Stimulated activated CD4-positive, alpha-beta T cell treated with anti-CD3 and anti-CD28 coated beads, Interleukin-12 subunit alpha, Interleukin-12 subunit beta, amount 100 ng/mL, for 48 hours (primary cell): ENCODE results near the gene ATRX.
"Not testable (repeated sequence)": the region's sequence is repeated elsewhere in the genome, so short reads cannot be mapped to it uniquely, and the experiment has no call there.

Experiments
- DNase-seq, 3 donors: peaks; one replicate each; pipeline ENCODE4 v3.0.0-alpha.2; 2020; ENCODE audit warnings: low read depth in 2 of 3, low spot score in 1 of 3

The ATRX gene

DNA sequence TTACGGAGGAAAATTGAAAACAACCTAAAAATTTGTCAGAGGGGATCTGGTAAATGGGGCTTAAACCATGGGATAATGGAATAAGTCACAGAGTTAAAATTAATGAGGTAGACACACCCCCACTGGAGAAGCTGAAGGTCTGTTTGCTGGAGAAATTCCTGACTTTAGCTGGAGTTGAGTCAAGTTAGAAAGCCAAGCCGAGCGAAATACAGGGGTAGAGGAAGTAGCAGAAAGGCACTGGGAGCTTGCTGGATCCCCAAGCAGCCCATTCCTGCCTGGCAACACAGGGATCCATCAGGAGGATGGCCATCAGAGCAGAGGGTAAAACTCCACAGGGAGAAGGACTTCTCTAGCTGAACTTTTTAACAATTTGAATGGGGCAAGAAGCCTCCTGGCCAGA is 163.8 kb downstream of the ATRX start:
- DNase-seq: no peak

DNA sequence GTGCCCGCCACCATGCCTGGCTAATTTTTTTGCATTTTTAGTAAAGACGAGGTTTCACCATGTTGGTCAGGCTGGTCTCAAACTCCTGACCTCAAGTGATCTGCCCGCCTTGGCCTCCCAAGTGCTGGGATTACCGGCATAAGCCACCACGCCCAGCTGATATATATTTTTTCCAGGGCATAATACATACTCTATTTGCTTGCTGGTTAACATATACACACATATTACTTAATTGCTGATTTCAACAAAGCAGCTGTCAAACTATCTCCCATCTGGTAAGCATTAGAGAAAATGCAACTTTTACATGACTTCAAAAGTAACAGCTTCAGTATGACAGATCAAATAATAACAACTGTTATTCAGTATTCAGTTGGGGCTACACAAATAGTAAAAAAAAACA is 164.6 kb downstream of the ATRX start:
- not testable (repeated sequence) for DNase-seq

DNA sequence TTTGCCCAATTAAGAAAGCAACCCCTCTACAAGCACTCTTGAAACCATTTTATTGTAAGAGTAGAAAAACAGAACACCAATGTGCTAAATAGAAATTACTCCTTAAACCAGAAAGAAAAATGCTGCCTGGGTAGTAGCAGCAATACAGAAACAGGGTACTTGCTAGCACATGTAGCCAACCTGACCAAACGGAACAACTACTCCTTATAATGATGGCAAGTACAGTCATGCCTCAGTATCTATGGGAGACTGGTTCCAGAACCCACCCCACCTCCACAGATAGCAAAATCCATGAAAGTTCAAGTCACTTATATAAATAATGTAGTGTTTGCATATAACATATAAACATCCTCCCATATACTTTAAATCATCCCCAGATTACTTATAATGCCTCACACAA is 168.8 kb downstream of the ATRX start:
- DNase-seq: no peak

DNA sequence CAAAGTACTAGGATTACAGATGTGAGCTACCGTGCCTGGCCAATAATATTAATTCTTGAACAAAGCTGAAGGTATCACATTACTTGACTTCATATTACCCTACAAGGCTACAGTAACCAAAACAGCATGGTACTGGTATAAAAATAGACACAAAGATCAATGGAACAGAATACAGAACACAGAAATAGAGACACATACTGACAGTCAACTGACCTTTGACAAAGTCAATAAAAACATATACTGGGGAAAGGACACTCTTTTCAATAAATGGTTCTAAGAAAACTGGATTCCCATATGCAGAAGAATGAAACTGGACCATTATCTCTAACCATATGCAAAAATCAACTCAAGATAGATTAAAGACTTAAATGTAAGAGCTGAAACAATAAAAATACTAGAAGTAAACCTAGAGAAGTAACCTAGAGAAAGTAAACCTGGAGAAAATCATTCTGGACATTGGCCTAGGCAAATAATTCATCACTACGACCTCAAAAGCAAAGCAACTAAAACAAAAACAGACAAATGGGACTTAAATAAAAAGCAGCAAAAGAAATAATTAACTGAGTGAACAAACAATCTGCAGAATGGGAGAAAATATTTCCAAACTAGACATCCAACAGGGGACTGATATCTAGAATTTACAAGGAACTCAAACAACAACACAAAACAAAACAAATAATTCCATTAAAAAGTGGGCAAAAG is 182.2 kb downstream of the ATRX start:
- DNase-seq: no peak

DNA sequence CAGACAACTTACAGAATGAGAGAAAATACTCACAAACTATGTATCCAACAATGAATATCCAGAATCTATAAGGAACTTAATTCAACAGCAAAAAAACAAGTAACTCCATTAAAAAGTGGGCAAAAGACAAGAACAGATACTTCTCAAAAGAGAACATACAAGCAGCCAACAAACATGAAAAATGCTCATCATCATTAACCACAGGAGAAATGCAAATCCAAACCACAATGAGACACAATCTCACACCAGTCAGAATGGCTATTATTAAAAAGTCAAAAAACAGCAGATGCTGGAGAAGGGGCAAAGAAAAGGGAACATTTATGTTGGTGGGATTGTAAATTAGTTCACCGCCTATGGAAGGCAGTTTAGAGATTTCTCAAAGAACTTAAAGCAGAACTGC is 188.5 kb downstream of the ATRX start:
- DNase-seq: no peak

DNA sequence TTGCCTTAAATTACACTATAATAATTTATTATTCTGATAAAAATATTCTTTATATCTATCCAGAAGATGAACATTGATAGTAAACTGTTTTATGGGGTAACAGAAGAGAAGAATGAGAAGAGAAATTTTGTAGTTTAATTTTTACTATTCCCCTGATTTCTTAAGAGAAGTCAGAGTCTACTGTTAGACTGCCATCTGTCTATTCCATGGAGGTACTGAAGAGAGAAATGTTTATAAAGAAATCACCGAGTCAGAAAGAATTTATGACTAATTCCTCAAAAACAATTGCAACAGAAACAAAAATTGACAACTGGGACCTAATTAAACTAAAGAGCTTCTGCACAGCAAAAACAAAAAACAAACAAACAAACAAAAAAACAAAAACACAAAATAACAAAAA is 188.9 kb downstream of the ATRX start:
- no peak for DNase-seq

DNA sequence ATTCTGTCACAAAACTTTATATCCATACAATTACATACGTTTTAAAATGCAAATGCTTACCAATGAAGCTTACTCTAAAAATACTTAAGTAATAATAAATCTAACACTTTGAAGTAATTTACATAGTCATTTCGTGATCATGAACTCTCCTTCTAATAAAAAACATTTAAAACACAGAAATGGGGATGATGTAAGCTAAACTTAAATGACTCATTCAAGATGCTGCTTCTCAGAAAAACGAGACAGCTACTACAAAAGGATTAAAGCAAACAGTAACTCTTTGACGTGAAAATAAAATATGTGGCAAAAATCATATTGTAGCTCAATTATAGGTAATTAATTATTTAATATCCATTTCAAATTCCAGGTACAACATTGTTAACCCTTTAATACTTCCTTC is 190.2 kb downstream of the ATRX start:
- DNase-seq: no peak

DNA sequence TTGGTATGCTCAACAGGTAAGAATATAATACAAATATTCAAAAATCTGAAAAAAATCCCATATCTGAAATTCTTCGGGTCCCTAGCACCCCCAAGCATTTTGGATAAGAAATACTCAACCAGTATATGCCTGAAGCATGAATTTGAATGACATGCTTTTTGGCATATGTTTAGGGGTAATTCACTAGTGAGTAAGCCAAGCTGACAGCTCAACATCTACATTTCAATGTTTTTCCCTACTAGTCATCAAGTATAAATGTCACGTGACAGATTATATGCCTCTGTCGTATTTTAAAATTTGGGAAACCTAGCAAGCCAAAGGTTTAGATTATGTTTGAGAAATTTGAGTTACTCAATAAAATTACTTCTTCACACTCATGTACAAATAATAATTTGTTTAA is 213.7 kb downstream of the ATRX start:
- DNase-seq: no peak

DNA sequence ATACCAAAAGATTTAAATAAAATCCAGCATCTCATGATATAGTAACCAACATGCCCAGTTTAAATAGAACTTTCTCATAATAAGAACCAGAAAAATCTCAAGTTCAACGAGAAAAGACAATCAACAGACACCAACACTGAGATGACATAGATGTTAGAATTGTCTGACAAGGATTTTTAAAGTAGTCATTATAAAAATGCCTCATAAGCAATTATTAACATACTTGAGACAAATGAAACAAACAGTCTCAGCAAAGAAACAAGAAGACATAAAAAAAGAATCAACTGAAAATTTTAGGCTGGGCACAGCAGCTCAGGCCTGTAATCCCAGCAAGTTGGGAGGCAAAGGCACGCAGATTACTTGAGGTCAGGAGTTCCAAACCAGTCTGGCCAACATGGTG is 220.7 kb downstream of the ATRX start:
- DNase-seq: no peak

DNA sequence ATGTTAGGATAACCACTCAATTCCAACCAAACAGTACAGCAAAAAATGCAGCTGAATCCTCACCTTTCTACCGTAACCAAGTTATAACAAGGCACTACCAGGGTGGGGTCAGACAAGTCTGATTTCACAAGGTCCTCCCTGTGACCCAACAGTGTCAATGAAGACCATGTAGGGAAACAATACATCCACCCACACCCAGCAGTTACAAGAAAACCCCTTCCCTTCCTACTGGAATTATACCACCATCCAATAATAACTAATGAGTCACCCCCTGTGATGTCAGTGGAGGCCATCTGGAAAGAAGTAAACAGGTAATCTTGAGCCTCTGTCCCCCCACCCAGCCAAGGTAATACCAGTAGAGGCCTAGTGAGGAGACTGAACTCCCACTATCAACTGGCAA is 221.2 kb downstream of the ATRX start:
- no peak for DNase-seq

DNA sequence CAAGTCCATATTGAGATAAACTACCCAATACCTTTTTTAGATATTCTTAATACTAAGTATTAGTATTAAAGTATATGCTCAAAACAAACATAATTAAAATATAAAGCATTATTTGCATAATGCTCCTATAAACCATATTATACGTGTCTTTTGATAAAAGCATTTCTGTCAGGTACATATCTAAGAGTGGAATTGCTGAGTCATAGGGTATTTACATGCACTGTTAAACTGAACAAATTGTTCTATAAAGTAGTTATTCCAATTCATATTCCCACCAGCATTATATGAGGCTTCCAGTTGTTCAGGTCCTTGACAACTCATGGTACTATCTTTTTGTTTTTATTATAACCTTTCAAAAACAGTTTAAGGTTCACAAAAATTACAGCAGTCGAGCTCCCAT is 224.6 kb downstream of the ATRX start:
- no peak for DNase-seq

DNA sequence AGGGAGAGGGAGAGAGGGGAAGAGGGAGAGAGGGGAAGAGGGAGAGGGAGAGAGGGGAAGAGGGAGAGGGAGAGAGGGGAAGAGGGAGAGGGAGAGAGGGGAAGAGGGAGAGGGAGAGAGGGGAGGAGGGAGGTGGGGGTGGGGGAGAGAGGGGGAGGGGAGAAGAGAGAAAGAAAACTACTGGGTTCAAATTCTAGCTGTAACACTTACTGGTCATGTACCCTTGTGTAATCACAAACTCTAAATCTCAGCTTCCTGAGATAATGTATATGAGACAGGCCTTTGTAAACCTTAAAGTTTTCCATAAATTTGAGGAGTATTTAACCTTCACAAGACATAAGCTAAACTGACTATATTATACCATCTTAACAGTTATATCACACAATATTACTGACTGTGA is 229.7 kb downstream of the ATRX start:
- no peak for DNase-seq

DNA sequence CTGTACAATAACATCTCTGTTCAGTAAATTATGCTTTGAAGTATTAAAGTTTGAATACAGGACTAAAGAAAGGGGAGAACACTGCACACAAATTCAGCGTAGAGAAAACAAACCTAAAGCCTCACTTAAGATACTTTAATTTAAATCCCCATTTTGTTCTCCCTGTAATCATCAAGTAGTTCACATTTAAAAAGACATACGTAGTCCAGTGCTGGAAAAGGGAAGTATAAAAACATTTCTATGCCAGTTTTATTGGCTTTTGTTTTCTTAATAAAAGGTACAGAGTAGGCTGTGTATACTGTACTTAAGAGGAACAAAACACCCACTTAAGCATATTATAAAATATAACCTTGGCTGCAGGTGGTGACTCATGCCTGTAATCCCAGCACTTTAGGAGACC is 237.3 kb downstream of the ATRX start:
- no peak for DNase-seq

DNA sequence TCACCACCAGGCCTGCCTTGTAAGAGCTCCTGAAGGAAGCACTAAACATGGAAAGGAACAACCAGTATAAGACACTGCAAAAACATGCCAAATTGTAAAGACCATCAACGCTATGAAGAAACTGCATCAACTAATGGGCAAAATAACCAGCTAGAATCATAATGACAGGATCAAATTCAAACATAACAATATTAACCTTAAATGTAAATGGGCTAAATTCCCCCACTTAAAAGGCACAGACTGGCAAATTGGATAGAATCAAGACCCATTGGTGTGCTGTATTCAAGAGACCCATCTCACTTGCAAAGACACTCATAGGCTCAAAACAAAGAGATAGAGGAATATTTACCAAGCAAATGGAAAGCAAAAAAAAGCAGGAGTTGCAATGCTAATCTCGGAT is 246.2 kb downstream of the ATRX start:
- DNase-seq: not testable (repeated sequence)

DNA sequence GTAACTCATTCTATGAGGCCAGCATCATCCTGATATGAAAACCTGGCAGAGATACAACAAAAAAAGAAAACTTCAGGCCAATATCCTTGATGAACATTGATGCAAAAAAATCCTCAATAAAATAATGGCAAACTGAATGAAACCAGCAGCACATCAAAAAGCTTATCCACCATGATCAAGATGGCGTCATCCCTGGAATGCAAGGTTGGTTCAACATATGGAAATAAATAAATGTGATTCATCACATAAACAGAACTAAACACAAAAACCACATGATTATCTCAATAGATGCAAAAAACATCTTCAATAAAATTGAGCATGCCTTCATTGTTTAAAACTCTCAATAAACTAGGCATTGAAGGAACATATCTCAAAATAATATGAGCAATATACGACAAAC is 254.8 kb downstream of the ATRX start:
- not testable (repeated sequence) for DNase-seq

DNA sequence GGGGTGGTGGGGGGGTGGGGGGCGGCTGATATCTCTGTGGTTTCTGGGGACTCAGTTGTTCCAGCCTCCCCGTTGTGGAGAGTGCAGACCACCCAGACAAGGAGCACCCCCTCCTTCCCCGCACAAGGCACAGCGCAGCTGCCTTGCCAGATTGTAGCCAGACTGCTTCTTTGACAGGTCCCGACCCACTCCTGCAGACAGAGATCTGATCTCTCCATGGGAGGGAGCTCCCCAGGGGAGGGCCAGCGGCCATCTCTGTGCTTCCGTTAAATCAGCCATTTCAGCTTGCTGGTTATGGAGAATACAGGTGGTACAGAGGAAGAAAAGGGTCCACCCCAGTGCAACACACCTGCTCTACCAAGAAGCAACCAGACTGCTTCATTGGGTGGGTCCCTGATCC is 258.0 kb downstream of the ATRX start:
- no peak for DNase-seq

DNA sequence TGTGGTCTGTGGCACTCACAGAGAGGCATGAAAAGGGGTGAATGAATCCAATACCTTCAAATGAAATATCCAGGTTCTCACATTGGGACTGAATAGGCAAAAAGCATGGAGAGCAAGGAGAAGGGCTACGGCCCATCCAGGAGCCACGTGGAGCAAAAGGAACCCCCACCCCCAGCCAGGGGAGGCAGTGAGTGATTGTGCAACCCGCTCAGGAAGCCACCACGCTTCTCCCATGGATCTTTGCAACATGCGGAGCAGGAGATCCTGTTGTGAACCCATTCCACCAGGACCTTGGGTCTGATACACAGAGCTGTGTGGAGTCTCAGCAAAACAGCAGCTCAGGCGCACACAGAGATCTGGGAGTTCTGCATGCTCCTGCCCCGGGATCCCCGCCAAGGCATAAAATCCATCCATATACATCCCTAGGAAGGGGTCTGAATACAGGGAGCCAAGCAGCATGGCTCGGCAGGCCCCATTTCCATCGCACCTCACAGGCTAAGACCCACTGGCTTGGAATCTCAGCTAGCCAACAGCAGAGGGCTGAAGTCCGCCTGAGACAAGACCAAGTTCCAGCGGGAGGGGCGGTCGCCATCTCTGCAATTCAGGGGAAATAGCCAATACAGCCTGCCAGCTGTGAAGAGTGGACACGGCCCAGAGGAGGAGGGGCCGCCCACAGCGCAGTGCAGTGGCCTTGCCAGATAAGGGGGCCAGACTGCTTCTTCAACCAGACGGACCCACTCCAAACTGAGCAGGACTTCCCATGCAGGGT is 258.6 kb downstream of the ATRX start:
- DNase-seq: no peak

DNA sequence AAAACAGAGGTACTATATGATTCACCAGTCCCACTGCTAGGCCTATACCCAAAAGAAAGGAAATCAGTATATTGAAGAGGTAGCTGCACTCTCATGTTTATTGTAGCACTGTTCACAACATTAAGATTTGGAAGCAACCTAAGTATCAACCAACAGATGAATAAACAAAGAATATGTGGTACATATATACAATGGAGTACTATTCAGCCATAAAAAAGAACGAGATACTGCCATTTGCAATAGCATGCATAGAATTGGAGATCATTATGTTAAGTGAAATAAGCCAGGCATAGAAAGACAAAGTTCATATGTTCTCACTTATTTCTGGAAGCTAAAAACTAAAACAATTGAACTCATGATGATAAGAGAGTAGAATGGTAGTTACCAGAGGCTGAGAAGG is 266.3 kb downstream of the ATRX start:
- no peak for DNase-seq

DNA sequence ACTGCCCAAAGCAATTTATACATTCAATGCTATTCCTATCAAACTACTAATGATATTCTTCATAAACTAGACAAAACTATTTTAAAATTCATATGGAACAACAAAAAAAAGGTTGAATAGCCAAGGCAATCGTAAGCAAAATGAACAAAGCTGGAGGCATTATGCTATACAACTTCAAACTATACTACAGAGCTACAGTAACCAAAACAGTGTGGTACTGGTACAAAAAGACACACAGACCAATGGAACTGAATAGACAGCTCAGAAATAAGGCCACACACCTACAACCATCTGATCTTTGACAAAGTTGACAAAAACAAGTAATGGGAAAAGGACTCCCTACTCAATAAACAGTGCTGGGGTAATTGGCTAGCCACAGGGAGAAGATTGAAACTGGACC is 271.8 kb downstream of the ATRX start:
- DNase-seq: no peak

DNA sequence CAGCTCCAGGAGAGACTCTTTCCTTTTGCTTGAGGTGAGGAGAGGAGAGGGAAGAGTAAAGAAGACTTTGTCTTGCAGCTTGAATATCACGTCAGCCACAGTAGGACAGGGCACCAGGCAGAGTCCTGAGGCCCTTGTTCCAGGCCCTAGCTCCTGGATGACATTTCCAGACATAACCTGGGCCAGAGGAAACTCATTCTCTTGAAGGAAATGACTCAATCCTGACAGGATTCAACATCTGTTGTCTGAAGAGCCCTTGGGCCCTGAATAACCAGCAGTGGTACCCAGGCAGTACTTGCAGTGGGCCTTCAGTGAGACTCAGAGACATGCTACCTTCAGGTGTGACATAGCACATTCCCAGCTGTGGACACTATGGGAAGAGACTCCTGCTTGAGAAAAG is 276.0 kb downstream of the ATRX start:
- no peak for DNase-seq

DNA sequence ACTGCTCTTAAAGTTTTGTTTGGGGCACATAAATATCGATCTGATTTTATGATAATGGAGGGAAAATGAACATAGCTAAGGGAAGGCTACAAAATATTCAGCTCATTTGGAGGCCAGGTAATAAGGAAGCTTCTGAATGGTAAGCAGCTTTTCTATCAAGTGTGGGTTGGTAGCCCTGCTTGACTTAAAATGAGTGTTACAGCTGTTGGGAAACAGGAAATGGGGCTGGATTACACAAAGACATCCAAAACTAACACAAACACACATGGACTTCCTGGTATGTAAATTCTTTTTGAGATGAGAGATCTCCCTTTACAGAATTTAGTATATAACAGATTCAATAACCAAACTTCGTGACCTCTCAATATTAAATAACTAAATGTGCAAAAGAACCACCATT is 280.8 kb downstream of the ATRX start:
- no peak for DNase-seq

DNA sequence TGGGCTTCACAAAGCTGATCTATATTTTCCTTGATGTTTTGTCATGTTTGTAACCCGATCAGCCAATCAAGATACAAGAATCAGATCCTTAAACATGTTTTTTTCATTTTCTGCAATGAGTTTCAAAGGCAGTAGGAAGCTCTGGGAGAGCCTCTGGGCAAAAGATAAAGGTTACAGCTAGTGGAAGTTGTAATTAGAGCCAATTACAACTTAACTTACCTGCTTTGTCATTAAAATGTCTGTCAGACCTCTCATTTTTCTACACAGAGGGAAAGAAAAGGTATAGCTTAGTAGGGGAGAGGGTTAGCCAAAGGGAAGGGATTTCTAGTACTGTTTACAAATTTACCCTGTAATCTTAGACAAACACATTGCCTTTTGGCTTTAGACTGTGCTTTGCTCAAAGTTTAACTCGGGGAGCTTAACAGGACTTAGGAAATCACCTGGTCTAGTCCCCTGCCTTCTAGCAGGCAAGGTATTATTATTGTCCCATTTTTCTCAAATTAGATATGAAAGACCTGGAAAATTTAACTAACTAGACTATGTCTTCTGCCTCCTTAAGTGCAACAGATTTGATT is 283.0 kb downstream of the ATRX start:
- DNase-seq: no peak

DNA sequence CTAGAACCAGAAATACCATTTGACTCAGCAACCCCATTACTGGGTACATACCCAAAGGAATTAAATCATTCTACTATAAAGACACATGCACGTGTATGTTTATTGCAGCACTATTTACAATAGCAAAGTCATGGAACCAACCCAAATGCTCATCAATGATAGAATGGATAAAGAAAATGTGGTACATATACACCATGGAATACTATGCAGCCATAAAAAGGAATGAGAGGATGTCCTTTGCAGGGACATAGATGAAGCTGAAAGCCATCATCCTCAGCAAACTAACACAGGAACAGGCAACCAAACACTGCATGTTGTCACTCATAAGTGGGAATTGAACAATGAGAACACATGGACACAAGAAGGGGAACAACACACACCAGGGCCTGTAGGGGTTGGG is 285.9 kb downstream of the ATRX start:
- not testable (repeated sequence) for DNase-seq
